NCI-H446 (cell line): Measurements from ENCODE around the gene FXYD4.
"Not testable (repeated sequence)": the region's sequence is repeated elsewhere in the genome, so short reads cannot be mapped to it uniquely, and the experiment has no call there.

Source experiments
- DNase-seq, 2 experiments: peaks; one replicate each; lab custom pipeline; 2025; lab: John Stamatoyannopoulos, UW

FXYD4 gene

GRCh38 chr10:43371418-43371817 is at the start of gene FXYD4:
Gene FXYD4 (plus strand): TSS chr10:43371636. CDS start chr10:43373747, 2,111 bp downstream.
- no peak for DNase-seq

- DNase-seq, result no peak
These were observed 49.1 kb upstream of the FXYD4 start for GRCh38 chr10:43322331-43322730.

GRCh38 chr10:43322769-43323168 is 48.7 kb upstream of the FXYD4 start:
- DNase-seq, result peak; percentile 0 to 18

GRCh38 chr10:43323245-43323644 is 48.2 kb upstream of the FXYD4 start:
- no peak for DNase-seq

GRCh38 chr10:43324876-43325275 is 46.6 kb upstream of the FXYD4 start:
- no peak for DNase-seq

- no peak for DNase-seq
These were observed 44.3 kb upstream of the FXYD4 start for GRCh38 chr10:43327171-43327570.

GRCh38 chr10:43327986-43328385 is 43.5 kb upstream of the FXYD4 start:
- DNase-seq, result no peak

- DNase-seq, result not testable (repeated sequence)
These were observed 42.6 kb upstream of the FXYD4 start for GRCh38 chr10:43328810-43329209.

- DNase-seq, result not testable (repeated sequence)
These were observed 42.1 kb upstream of the FXYD4 start for GRCh38 chr10:43329246-43329885.

GRCh38 chr10:43330049-43330823 is 41.2 kb upstream of the FXYD4 start:
- DNase-seq, result not testable (repeated sequence)

GRCh38 chr10:43330824-43331127 is 40.7 kb upstream of the FXYD4 start:
- not testable (repeated sequence) for DNase-seq

GRCh38 chr10:43333653-43334052 is 37.8 kb upstream of the FXYD4 start:
- no peak for DNase-seq

GRCh38 chr10:43336061-43336460 is 35.4 kb upstream of the FXYD4 start:
- no peak for DNase-seq

- no peak for DNase-seq
These were observed 34.7 kb upstream of the FXYD4 start for GRCh38 chr10:43336641-43337318.

GRCh38 chr10:43337536-43337935 is 33.9 kb upstream of the FXYD4 start:
- DNase-seq, result not testable (repeated sequence)

- DNase-seq, result no peak
These were observed 33.3 kb upstream of the FXYD4 start for GRCh38 chr10:43338117-43338516.

GRCh38 chr10:43339136-43339535 is 32.3 kb upstream of the FXYD4 start:
- no peak for DNase-seq

GRCh38 chr10:43340101-43340500 is 31.3 kb upstream of the FXYD4 start:
- DNase-seq, result no peak

- no peak for DNase-seq
These were observed 30.8 kb upstream of the FXYD4 start for GRCh38 chr10:43340619-43341018.

GRCh38 chr10:43341450-43341849 is 30.0 kb upstream of the FXYD4 start:
- no peak for DNase-seq

- no peak for DNase-seq
These were observed 28.9 kb upstream of the FXYD4 start for GRCh38 chr10:43342279-43343125.

GRCh38 chr10:43343126-43343525 is 28.3 kb upstream of the FXYD4 start:
- no peak for DNase-seq
